ENCODE data around the gene CHAD. TPM values are rescaled to one million over a fixed set of nuclear protein-coding genes. Genes with fewer than 3 reads are reported as not detected.
A peak's percentile ranks its signal among the peaks of the same experiment; 100 is the strongest.

The CHAD gene
- total and polyA plus RNA-seq, 2 of the 13 experiments (the other 11 are each of a cell fraction or from before 2014, with no cell fraction given), result 1.4 TPM; not detected in 1

DNA sequence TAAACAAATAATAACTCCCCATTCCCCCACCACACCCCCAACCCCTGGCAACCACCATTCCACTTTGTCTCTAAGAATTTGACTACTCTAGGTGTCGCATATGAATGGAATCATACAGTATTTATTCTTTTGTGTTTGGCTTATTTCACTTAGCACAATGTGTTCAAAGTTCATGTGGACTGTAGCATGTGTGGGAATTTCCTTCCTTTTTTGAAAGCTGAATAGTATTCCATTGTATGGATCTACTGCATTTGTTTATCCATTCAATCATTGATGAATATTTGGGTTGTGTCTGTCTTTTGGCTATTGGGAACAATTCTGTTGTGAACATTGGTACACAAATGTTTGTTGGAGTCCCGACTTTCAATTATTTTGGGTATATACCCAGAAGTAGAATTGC, 45.9 kb downstream of the CHAD start (continued):
- TF ChIP-seq MNT (IDR thresholded peaks at IDR 0.05) (no peak), THAP7 (CRISPR knock-in tag; IDR thresholded peaks at IDR 0.05) (no peak), ZNF562 (CRISPR knock-in tag; IDR thresholded peaks at IDR 0.05; ENCODE audit: borderline replicate concordance) (no peak), HMG20A (CRISPR knock-in tag; IDR thresholded peaks at IDR 0.05; ENCODE audit: borderline replicate concordance) (peak; percentile 45; the same call in 1 of the 2 replicates), ZNF841 (CRISPR knock-in tag; IDR thresholded peaks at IDR 0.05; ENCODE audit: borderline replicate concordance) (no peak), POLR2G (IDR thresholded peaks at IDR 0.05; ENCODE audit: low read depth, low read length) (no peak), FOXK1 (CRISPR knock-in tag; IDR thresholded peaks at IDR 0.05; ENCODE audit: borderline replicate concordance, low read depth) (peak; percentile 44; the same call in 1 of the 2 replicates), ZMYM4 (CRISPR knock-in tag; IDR thresholded peaks at IDR 0.05) (no peak), ZNF569 (CRISPR knock-in tag; IDR thresholded peaks at IDR 0.05; ENCODE audit: borderline replicate concordance) (no peak), ZNF124 (CRISPR knock-in tag; IDR thresholded peaks at IDR 0.05) (no peak), XRCC5 (optimal IDR thresholded peaks at IDR 0.05; ENCODE audit: low read length) (no peak), SIN3A (IDR thresholded peaks at IDR 0.05; ENCODE audit: borderline replicate concordance, low read depth, low read length) (no peak), FOXA1 (IDR thresholded peaks at IDR 0.05) (no peak), FOXA1 (CRISPR knock-in tag; IDR thresholded peaks at IDR 0.05) (peak; percentile 66; the same call in 1 of the 2 replicates), SOX13 (IDR thresholded peaks at IDR 0.05) (peak; percentile 62; the same call in 1 of the 2 replicates), SOX13 (CRISPR knock-in tag; conservative IDR thresholded peaks at IDR 0.05 in 1 of 2, IDR thresholded peaks at IDR 0.05 in 1 of 2) (peak in 1 of 2 experiments; percentile 97; a peak in 2 of 4 replicates), HNF4G (IDR thresholded peaks at IDR 0.05; ENCODE audit: borderline replicate concordance, low read depth, low read length) (peak; percentile 69), HNF4G (CRISPR knock-in tag; IDR thresholded peaks at IDR 0.05; ENCODE audit: borderline replicate concordance, low read depth) (no peak), ZNF280B (CRISPR knock-in tag; IDR thresholded peaks at IDR 0.05; ENCODE audit: borderline replicate concordance) (no peak), CEBPG (CRISPR knock-in tag; IDR thresholded peaks at IDR 0.05) (peak; percentile 36; the same call in 1 of the 2 replicates), FOXJ3 (CRISPR knock-in tag; IDR thresholded peaks at IDR 0.05; ENCODE audit: borderline replicate concordance) (no peak), EP300 (IDR thresholded peaks at IDR 0.05; ENCODE audit: low read depth in 2 of 2, low read length in 2 of 2) (peak in 1 of 2 experiments; percentile 68; a peak in 1 of 4 replicates), EP300 (CRISPR knock-in tag; IDR thresholded peaks at IDR 0.05; ENCODE audit: borderline replicate concordance) (no peak), ZNF7 (CRISPR knock-in tag; IDR thresholded peaks at IDR 0.05) (peak; percentile 47; the same call in 1 of the 2 replicates), TRIM24 (CRISPR knock-in tag; IDR thresholded peaks at IDR 0.05) (no peak), FOXP1 (IDR thresholded peaks at IDR 0.05) (no peak), FOXP1 (CRISPR knock-in tag; IDR thresholded peaks at IDR 0.05) (peak; percentile 78), SIN3B (IDR thresholded peaks at IDR 0.05; ENCODE audit: low read length) (no peak)
- TF ChIP-seq, protein P1, sequence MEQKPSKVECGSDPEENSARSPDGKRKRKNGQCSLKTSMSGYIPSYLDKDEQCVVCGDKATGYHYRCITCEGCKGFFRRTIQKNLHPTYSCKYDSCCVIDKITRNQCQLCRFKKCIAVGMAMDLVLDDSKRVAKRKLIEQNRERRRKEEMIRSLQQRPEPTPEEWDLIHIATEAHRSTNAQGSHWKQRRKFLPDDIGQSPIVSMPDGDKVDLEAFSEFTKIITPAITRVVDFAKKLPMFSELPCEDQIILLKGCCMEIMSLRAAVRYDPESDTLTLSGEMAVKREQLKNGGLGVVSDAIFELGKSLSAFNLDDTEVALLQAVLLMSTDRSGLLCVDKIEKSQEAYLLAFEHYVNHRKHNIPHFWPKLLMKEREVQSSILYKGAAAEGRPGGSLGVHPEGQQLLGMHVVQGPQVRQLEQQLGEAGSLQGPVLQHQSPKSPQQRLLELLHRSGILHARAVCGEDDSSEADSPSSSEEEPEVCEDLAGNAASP (CRISPR knock-in tag; IDR thresholded peaks at IDR 0.05; ENCODE audit: borderline replicate concordance), result peak; percentile 18; the same call in 1 of the 2 replicates
